ENCODE data around the gene DEFB124. TPM values are rescaled to one million over a fixed set of nuclear protein-coding genes. Genes with fewer than 3 reads are reported as not detected.
"Not testable (repeated sequence)": the region's sequence is repeated elsewhere in the genome, so short reads cannot be mapped to it uniquely, and the experiment has no call there.

Gene DEFB124
- total RNA-seq, 6 experiments from 2014 or later = not detected

- H3K4me1 ChIP-seq = no peaks in the 10 kb centered on the region
- WGBS (ENCODE audit: insufficient coverage, low coverage, low lambda C conversion rate, missing lambda C conversion rate) = 55% methylated on average over 11 of the region's 16 CpGs
Observed at GRCh38 chr20:31440012-31440659, 34.8 kb downstream of the DEFB124 start, which contains the start of gene DEFB123. DEFB123 (plus strand) TSS chr20:31440632; CDS start chr20:31440699, 67 bp downstream.

GRCh38 chr20:31430568-31431115 is 44.3 kb downstream of the DEFB124 start:
- Histone ChIP-seq H3K4me3 (no peak overlapping the region), H3K4me1 (no peaks in the 10 kb centered on the region), H3K27me3 (no peaks in the 10 kb centered on the region), H3K27ac (no peak overlapping the region), H3K36me3 (no peaks in the 10 kb centered on the region), H3K9me3 (no peaks in the 10 kb centered on the region)
- intact Hi-C loops (cut with DNase I) = no loop called here
- no peak for DNase-seq
- TF ChIP-seq CTCF (IDR thresholded peaks at IDR 0.05) = no peak
- TF ChIP-seq POLR2A (IDR thresholded peaks at IDR 0.05) = no peak
- ATAC-seq = no peak
- WGBS (ENCODE audit: insufficient coverage, low coverage, low lambda C conversion rate, missing lambda C conversion rate) = 46% methylated on average over 4 of the region's 4 CpGs

More at GRCh38 chr20:31440012-31440659, 34.8 kb downstream of the DEFB124 start, which contains the start of gene DEFB123:
- Histone ChIP-seq H3K27me3 (no peaks in the 10 kb centered on the region), H3K4me3 (no peak within 1 kb of the TSS), H3K36me3 (no peaks in the 10 kb centered on the region), H3K9me3 (no peaks in the 10 kb centered on the region), H3K27ac (no peak within 1 kb of the TSS)
- intact Hi-C loops (cut with DNase I) = no loop called here
- DNase-seq (no peak), ATAC-seq (no peak)
- no peak for TF ChIP-seq CTCF (IDR thresholded peaks at IDR 0.05)
- no peak for TF ChIP-seq POLR2A (IDR thresholded peaks at IDR 0.05)

GRCh38 chr20:31427576-31427975 is 47.4 kb downstream of the DEFB124 start:
- H3K27ac ChIP-seq; H3K4me3 ChIP-seq; H3K4me1 ChIP-seq; intact Hi-C loops (cut with DNase I); H3K27me3 ChIP-seq; DNase-seq; H3K36me3 ChIP-seq; ATAC-seq; H3K9me3 ChIP-seq: not testable (repeated sequence)
- 91% methylated on average over 4 of the region's 31 CpGs for WGBS (ENCODE audit: insufficient coverage, low coverage, low lambda C conversion rate, missing lambda C conversion rate)

GRCh38 chr20:31426891-31427551 is 47.9 kb downstream of the DEFB124 start:
- WGBS (ENCODE audit: insufficient coverage, low coverage, low lambda C conversion rate, missing lambda C conversion rate) = no CpG with 5 or more reads among the region's 48 CpGs
- intact Hi-C loops (cut with DNase I); DNase-seq: not testable (repeated sequence)

GRCh38 chr20:31425797-31426196 is 49.1 kb downstream of the DEFB124 start:
- intact Hi-C loops (cut with DNase I) = no loop called here
- DNase-seq (no peak), ATAC-seq (no peak)
- H3K4me1 ChIP-seq = no peaks in the 10 kb centered on the region
- no peaks in the 10 kb centered on the region for H3K36me3 ChIP-seq
- H3K27ac ChIP-seq = no peak overlapping the region
- no peak for TF ChIP-seq POLR2A (IDR thresholded peaks at IDR 0.05)
- no peak for TF ChIP-seq CTCF (IDR thresholded peaks at IDR 0.05)
- no peaks in the 10 kb centered on the region for H3K9me3 ChIP-seq
- no peaks in the 10 kb centered on the region for H3K27me3 ChIP-seq
- no peak overlapping the region for H3K4me3 ChIP-seq

More at GRCh38 chr20:31426891-31427551, 47.9 kb downstream of the DEFB124 start:
- H3K36me3 ChIP-seq, H3K4me3 ChIP-seq, H3K27ac ChIP-seq, H3K9me3 ChIP-seq, H3K27me3 ChIP-seq, ATAC-seq, H3K4me1 ChIP-seq: not testable (repeated sequence)

Measured in right lobe of liver (tissue), 6 donors.